Measurements from ENCODE around the gene ATRNL1. TPM values are rescaled to one million over a fixed set of nuclear protein-coding genes. Genes with fewer than 3 reads are reported as not detected.
A peak's percentile ranks its signal among the peaks of the same experiment; 100 is the strongest.
"Not testable (repeated sequence)": the region's sequence is repeated elsewhere in the genome, so short reads cannot be mapped to it uniquely, and the experiment has no call there.

Gene ATRNL1
- total RNA-seq, 1 donor from 2014 or later: 11.4 TPM

- Histone ChIP-seq H3K27me3 (ENCODE audit: control insufficient read depth, insufficient read depth, low read length) (no peaks in the 10 kb centered on the region), H3K4me3 (ENCODE audit: low read depth, low read length) (no peak overlapping the region), H3K36me3 (ENCODE audit: control insufficient read depth, insufficient read depth, low read length) (no peaks in the 10 kb centered on the region)
- no peak for DNase-seq (ENCODE audit: low read depth)
- TF ChIP-seq CTCF (IDR thresholded peaks at IDR 0.05; ENCODE audit: insufficient read depth, low read length, poor library complexity, severe bottlenecking): no peak
These were observed 297.4 kb downstream of the ATRNL1 start for GRCh38 chr10:115390607-115391006.

GRCh38 chr10:115398026-115398425, 304.9 kb downstream of the ATRNL1 start:
- DNase-seq (ENCODE audit: low read depth): no peak
- no peaks in the 10 kb centered on the region for H3K36me3 ChIP-seq (ENCODE audit: control insufficient read depth, insufficient read depth, low read length)
- H3K4me3 ChIP-seq (ENCODE audit: low read depth, low read length): no peak overlapping the region
- TF ChIP-seq CTCF (IDR thresholded peaks at IDR 0.05; ENCODE audit: insufficient read depth, low read length, poor library complexity, severe bottlenecking): no peak
- no peaks in the 10 kb centered on the region for H3K27me3 ChIP-seq (ENCODE audit: control insufficient read depth, insufficient read depth, low read length)

- H3K36me3 ChIP-seq (ENCODE audit: control insufficient read depth, insufficient read depth, low read length): no peaks in the 10 kb centered on the region
- H3K4me3 ChIP-seq (ENCODE audit: low read depth, low read length): no peak overlapping the region
- TF ChIP-seq CTCF (IDR thresholded peaks at IDR 0.05; ENCODE audit: insufficient read depth, low read length, poor library complexity, severe bottlenecking): no peak
- DNase-seq (ENCODE audit: low read depth): no peak
- no peaks in the 10 kb centered on the region for H3K27me3 ChIP-seq (ENCODE audit: control insufficient read depth, insufficient read depth, low read length)
These were observed 309.5 kb downstream of the ATRNL1 start for GRCh38 chr10:115402699-115403098.

GRCh38 chr10:115405838-115406237, 312.7 kb downstream of the ATRNL1 start:
- not testable (repeated sequence) for H3K4me3 ChIP-seq (ENCODE audit: low read depth, low read length); H3K27me3 ChIP-seq (ENCODE audit: control insufficient read depth, insufficient read depth, low read length); DNase-seq (ENCODE audit: low read depth); H3K36me3 ChIP-seq (ENCODE audit: control insufficient read depth, insufficient read depth, low read length)

GRCh38 chr10:115409347-115409746, 316.2 kb downstream of the ATRNL1 start:
- TF ChIP-seq CTCF (IDR thresholded peaks at IDR 0.05; ENCODE audit: insufficient read depth, low read length, poor library complexity, severe bottlenecking): no peak
- Histone ChIP-seq H3K27me3 (ENCODE audit: control insufficient read depth, insufficient read depth, low read length) (no peaks in the 10 kb centered on the region), H3K4me3 (ENCODE audit: low read depth, low read length) (no peak overlapping the region)

GRCh38 chr10:115417585-115418265, 324.6 kb downstream of the ATRNL1 start:
- peak; percentile 65 for TF ChIP-seq CTCF (IDR thresholded peaks at IDR 0.05; ENCODE audit: insufficient read depth, low read length, poor library complexity, severe bottlenecking)
- Histone ChIP-seq H3K27me3 (ENCODE audit: control insufficient read depth, insufficient read depth, low read length) (no peaks in the 10 kb centered on the region), H3K36me3 (ENCODE audit: control insufficient read depth, insufficient read depth, low read length) (no peaks in the 10 kb centered on the region), H3K4me3 (ENCODE audit: low read depth, low read length) (no peak overlapping the region)
- peak; percentile 9 for DNase-seq (ENCODE audit: low read depth)

More at GRCh38 chr10:115409347-115409746, 316.2 kb downstream of the ATRNL1 start:
- no peak for DNase-seq (ENCODE audit: low read depth)
- no peaks in the 10 kb centered on the region for H3K36me3 ChIP-seq (ENCODE audit: control insufficient read depth, insufficient read depth, low read length)
